KMS-11 (cell line): Measurements from ENCODE around the gene DCST1.

Experiments used
- H2AFZ ChIP-seq: fragments of 200-600 bp; sonication (generic); 2 replicates; pipeline ENCODE4 v1.6.1; 2016; ENCODE audit warnings: antibody characterized with exemption, mixed run types, low read depth
- H3K27ac ChIP-seq: fragments of 200-600 bp; sonication (generic); 2 replicates; pipeline ENCODE4 v1.6.1; 2016; ENCODE audit warnings: mild to moderate bottlenecking, mixed run types
- H3K27me3 ChIP-seq: fragments of 200-600 bp; sonication (generic); 2 replicates; pipeline ENCODE4 v1.6.1; 2017; ENCODE audit warnings: mild to moderate bottlenecking, low read depth, mixed run types, moderate library complexity; ENCODE audit not compliant: insufficient read depth
- H3K36me3 ChIP-seq: fragments of 200-600 bp; sonication (generic); 2 replicates; pipeline ENCODE4 v1.6.1; 2017; ENCODE audit warnings: mild to moderate bottlenecking, mixed run types; ENCODE audit not compliant: insufficient read depth
- H3K4me1 ChIP-seq: fragments of 200-600 bp; sonication (generic); 2 replicates; pipeline ENCODE4 v1.6.1; 2016; ENCODE audit warnings: mild to moderate bottlenecking, low read depth, mixed run types; ENCODE audit not compliant: poor library complexity, severe bottlenecking
- H3K4me2 ChIP-seq: fragments of 200-600 bp; sonication (generic); 2 replicates; pipeline ENCODE4 v1.7.0; 2016; ENCODE audit warnings: mild to moderate bottlenecking, mixed run types
- H3K4me3 ChIP-seq: fragments of 200-600 bp; sonication (generic); IDR thresholded peaks from 2 replicates; pipeline ENCODE4 v1.6.1; 2017; ENCODE audit warnings: low read depth, low read length, mixed read lengths; ENCODE audit not compliant: insufficient read depth
- H3K79me2 ChIP-seq: fragments of 200-600 bp; sonication (generic); 2 replicates; pipeline ENCODE4 v1.6.1; 2016; ENCODE audit warnings: low read depth, mixed run types; ENCODE audit not compliant: insufficient read depth
- H3K9ac ChIP-seq: fragments of 200-600 bp; sonication (generic); 2 replicates; pipeline ENCODE4 v1.6.1; 2016; ENCODE audit warnings: mild to moderate bottlenecking, mixed run types
- H4K20me1 ChIP-seq: fragments of 200-600 bp; sonication (generic); 2 replicates; pipeline ENCODE4 v1.6.1; 2016; ENCODE audit warnings: mild to moderate bottlenecking, mixed run types; ENCODE audit not compliant: insufficient read depth
- TF ChIP-seq, protein P1 (sequence below): fragments of 200-600 bp; sonication (generic); conservative IDR thresholded peaks from 2 replicates; pipeline ENCODE4 v1.6.1; 2017; ENCODE audit warnings: low read depth, mild to moderate bottlenecking, antibody characterized with exemption, low read length, moderate library complexity, mixed read lengths

Gene DCST1

DNA sequence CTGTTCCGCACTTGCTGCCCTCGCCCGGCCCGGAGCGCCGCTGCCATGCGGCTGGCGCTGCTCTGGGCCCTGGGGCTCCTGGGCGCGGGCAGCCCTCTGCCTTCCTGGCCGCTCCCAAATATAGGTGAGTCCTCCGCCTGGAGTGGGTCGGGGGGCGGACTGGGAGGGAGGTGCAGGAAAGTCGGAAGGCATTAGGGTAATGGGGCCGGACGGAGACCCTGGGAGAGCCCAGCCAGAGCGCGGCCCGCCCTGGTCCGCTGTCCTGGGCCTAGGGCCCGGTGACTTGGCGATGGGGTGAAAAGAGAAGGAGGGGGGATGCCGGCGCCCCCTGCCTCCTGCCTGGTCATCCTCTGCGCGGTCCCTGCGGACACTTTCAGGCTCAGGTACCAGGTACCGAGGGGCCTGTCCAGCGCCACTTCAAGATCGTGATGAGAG, 17.7 kb downstream of the DCST1 start:
- H3K4me1 ChIP-seq = peaks cover 41% of the 10 kb centered on the region
- peak overlapping the region; percentile 92 for H3K4me2 ChIP-seq
- H3K4me3 ChIP-seq = peak overlapping the region; percentile 98
- TF ChIP-seq, protein P1, sequence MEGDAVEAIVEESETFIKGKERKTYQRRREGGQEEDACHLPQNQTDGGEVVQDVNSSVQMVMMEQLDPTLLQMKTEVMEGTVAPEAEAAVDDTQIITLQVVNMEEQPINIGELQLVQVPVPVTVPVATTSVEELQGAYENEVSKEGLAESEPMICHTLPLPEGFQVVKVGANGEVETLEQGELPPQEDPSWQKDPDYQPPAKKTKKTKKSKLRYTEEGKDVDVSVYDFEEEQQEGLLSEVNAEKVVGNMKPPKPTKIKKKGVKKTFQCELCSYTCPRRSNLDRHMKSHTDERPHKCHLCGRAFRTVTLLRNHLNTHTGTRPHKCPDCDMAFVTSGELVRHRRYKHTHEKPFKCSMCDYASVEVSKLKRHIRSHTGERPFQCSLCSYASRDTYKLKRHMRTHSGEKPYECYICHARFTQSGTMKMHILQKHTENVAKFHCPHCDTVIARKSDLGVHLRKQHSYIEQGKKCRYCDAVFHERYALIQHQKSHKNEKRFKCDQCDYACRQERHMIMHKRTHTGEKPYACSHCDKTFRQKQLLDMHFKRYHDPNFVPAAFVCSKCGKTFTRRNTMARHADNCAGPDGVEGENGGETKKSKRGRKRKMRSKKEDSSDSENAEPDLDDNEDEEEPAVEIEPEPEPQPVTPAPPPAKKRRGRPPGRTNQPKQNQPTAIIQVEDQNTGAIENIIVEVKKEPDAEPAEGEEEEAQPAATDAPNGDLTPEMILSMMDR = no peak
- no peaks in the 10 kb centered on the region; the same call in 1 of the 2 replicates for H3K36me3 ChIP-seq
- H3K27ac ChIP-seq = peak overlapping the region; percentile 27; the same call in 1 of the 2 replicates
- no peaks in the 10 kb centered on the region for H3K27me3 ChIP-seq
- peak overlapping the region; percentile 84 for H2AFZ ChIP-seq
- H4K20me1 ChIP-seq = no peaks in the 10 kb centered on the region
- peaks cover 13% of the 10 kb centered on the region; the same call in 1 of the 2 replicates for H3K79me2 ChIP-seq
- peak overlapping the region; percentile 59; the same call in 1 of the 2 replicates for H3K9ac ChIP-seq

DNA sequence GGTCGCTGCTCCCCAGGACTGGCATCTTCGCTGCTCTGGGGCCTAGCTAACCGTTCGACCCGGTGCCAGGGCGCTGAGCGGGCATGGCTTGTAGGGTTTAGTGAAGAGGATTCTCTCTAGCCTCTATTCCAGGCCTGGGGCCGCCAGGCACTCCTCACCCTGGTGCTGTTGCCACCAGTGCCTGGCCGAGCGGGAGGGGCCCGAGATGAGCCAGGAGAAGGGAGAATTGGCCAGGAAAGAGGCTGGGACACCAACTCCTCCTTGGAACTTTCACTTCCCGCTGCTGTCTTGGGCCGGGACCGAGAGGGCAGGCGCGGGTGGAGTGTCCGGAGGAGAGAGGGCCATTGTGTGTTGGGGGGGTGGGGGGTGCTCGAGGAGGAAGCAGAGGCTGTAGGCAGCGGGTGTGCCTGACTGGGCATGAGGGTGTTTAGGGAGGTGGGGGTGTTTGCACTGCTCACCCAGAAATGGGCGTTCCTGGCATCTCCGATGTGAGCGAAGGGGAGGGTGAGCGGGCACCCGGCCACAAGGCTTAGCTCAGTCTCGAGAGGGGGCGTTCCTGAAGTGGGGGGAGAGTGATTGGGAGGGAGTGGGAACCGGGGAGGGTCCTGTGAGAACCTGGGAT, 18.3 kb downstream of the DCST1 start:
- H3K4me2 ChIP-seq = peak overlapping the region; percentile 92
- peak overlapping the region; percentile 59; the same call in 1 of the 2 replicates for H3K9ac ChIP-seq
- H2AFZ ChIP-seq = peak overlapping the region; percentile 84
- no peaks in the 10 kb centered on the region for H3K27me3 ChIP-seq
- TF ChIP-seq, protein P1 = no peak
- H3K4me3 ChIP-seq = peak overlapping the region; percentile 98
- H4K20me1 ChIP-seq = no peaks in the 10 kb centered on the region
- H3K79me2 ChIP-seq = peaks cover 13% of the 10 kb centered on the region; the same call in 1 of the 2 replicates
- H3K27ac ChIP-seq = peak overlapping the region; percentile 27; the same call in 1 of the 2 replicates
- H3K4me1 ChIP-seq = peaks cover 41% of the 10 kb centered on the region
- no peaks in the 10 kb centered on the region; the same call in 1 of the 2 replicates for H3K36me3 ChIP-seq

DNA sequence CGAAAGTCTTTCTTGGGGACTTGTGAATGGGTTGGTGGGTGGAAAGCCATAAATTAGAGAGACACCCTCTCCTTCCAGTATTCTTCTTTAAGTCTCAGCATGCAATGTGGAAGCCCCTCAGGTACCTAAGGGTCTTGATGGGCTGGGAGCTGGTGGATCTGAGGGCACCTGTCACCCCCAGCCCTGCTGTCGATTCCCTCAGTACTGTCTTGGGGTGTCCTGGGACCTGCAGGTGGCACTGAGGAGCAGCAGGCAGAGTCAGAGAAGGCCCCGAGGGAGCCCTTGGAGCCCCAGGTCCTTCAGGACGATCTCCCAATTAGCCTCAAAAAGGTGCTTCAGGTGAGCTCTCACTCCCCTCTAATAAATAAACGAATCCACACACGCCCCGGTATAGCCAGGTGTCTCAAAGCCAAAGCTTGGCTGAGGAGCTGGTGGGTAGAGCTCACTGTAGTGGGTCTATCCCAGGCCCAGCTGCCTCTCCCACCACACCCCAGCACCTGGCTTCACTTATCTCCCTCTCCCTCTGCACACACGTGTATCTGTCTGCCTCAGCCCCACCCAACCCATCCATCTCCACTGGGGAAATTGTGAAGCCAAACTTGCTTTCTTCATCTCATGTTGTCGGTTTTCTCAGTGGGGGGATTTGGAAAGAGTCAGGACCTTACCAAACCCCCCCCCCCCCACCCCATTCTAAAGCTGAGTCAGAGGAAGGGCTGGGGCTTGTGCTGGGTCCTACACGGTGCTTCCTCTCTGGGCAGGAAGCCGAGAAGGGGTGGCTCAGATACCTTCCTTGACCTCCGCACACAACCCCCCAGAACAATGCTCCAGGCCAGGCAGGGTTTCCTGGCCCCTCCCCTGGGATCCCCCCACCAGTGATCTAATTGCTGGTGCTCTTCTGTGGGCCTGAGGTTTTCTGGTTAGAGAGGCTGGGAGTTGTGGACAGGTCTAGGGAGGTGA, 19.1 kb downstream of the DCST1 start:
- Histone ChIP-seq H3K9ac (peak overlapping the region; percentile 59; the same call in 1 of the 2 replicates), H3K79me2 (peaks cover 13% of the 10 kb centered on the region; the same call in 1 of the 2 replicates), H3K4me3 (peak overlapping the region; percentile 98), H2AFZ (peak overlapping the region; percentile 84; the same call in 1 of the 2 replicates), H3K27ac (no peak overlapping the region), H3K4me2 (peak overlapping the region; percentile 92), H3K4me1 (peaks cover 47% of the 10 kb centered on the region), H3K27me3 (no peaks in the 10 kb centered on the region), H3K36me3 (no peaks in the 10 kb centered on the region; the same call in 1 of the 2 replicates), H4K20me1 (no peaks in the 10 kb centered on the region)
- TF ChIP-seq, protein P1 = peak; percentile 74

DNA sequence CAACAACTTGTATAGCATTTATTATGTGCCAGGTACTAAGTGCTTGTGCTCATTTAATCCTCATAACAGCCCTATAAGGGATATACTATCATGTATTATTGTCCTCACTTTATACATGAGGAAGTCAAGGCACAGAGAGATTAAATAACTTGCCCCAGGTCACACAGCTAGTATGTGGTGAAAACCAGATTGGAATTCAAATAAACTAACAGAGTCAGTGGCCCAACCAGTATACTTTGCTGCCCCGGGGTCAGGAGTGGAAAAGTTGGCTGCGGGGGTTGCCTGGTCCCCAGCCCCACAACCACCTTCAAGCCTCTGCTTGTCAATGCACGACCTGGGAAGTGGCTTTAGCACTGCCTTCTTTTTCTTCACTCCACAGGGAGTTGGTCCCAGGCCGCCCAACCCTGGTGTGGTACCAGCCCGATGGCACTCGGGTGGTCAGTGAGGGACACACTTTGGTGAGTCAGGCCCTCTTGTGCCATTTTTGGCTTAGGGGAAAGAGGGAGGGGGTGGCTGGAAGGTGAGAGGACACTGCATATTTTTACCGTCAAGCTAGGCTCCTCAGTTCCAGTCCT, 20.0 kb downstream of the DCST1 start:
- Histone ChIP-seq H3K9ac (no peak overlapping the region), H3K4me2 (no peak overlapping the region; the same call in 1 of the 2 replicates), H4K20me1 (no peaks in the 10 kb centered on the region), H2AFZ (no peak overlapping the region), H3K27ac (no peak overlapping the region), H3K4me1 (peaks cover 56% of the 10 kb centered on the region), H3K79me2 (peaks cover 13% of the 10 kb centered on the region; the same call in 1 of the 2 replicates), H3K4me3 (no peak overlapping the region), H3K36me3 (no peaks in the 10 kb centered on the region; the same call in 1 of the 2 replicates), H3K27me3 (no peaks in the 10 kb centered on the region)
- TF ChIP-seq, protein P1 = no peak
